A549 (cell line): ENCODE results near the gene POLR2L. TPM values are rescaled to one million over a fixed set of nuclear protein-coding genes. Genes with fewer than 3 reads are reported as not detected.

Experiments used
- ATAC-seq, 2 experiments: fragments of 200-7000 bp in 1 of 2; fragments of >200 bp in 1 of 2; cut with Nextera tagmentation in 1 of 2; cut with Tn5 transposase in 1 of 2; 3 replicates each; pipeline versions ENCODE4 v1.8.0 to v1.9.1; 2018 to 2020; ENCODE audit warnings: mild to moderate bottlenecking in 1 of 2, moderate library complexity in 1 of 2
- CTCF ChIA-PET: fragments of 300-600 bp; sonication (Branson Sonifier 250); formaldehyde crosslinking; extraction: SDS; loops from one replicate; lab custom pipeline; 2021; ENCODE audit warnings: antibody characterized with exemption, inconsistent platforms; lab: Yijun Ruan, JAX
- POLR2A ChIA-PET: fragments of 350-600 bp; formaldehyde crosslinking; extraction: SDS; loops from one replicate; lab custom pipeline; 2021; ENCODE audit warnings: antibody characterized with exemption, inconsistent platforms; lab: Yijun Ruan, JAX
- DNase-seq, 2 experiments: peaks; one replicate each; pipeline versions ENCODE4 v3.0.0 to v3.0.0-alpha.2; 2011 to 2016; ENCODE audit warnings: low read depth in 1 of 2, low spot score in 1 of 2
- FAIRE-seq: peaks from 2 replicates; lab custom pipeline; 2011; peaks lifted over from hg19 to GRCh38; lab: Jason Lieb, UNC
- H3K27ac ChIP-seq, 2 experiments: fragments of >200 bp; sonication (Bioruptor Twin); formaldehyde crosslinking; 3 replicates each; pipeline ENCODE4 v1.5.1; 2016 to 2017
- H3K4me1 ChIP-seq: fragments of >200 bp; sonication (Bioruptor Twin); formaldehyde crosslinking; 3 replicates; pipeline ENCODE4 v1.6.1; 2016
- H3K4me2 ChIP-seq: fragments of >200 bp; sonication (Bioruptor Twin); formaldehyde crosslinking; 3 replicates; pipeline ENCODE4 v1.6.1; 2016
- H3K4me3 ChIP-seq: fragments of >200 bp; sonication (Bioruptor Twin); formaldehyde crosslinking; 3 replicates; pipeline ENCODE4 v1.5.1; 2016
- H3K9me3 ChIP-seq: fragments of >200 bp; sonication (Bioruptor Twin); formaldehyde crosslinking; 3 replicates; pipeline ENCODE4 v1.6.1; 2016
- ATOH8 ChIP-seq: fragments of 250-450 bp; sonication (Bioruptor Pico); IDR thresholded peaks from 2 replicates; pipeline ENCODE4 v1.5.0; 2020; ENCODE audit warnings: low read depth, mild to moderate bottlenecking, moderate library complexity
- BCL3 ChIP-seq: fragments of >200 bp; sonication (Bioruptor Twin); formaldehyde crosslinking; IDR thresholded peaks from 3 replicates; pipeline ENCODE4 v1.6.1; 2016
- BHLHE40 ChIP-seq: IDR thresholded peaks from 2 replicates; pipeline ENCODE4 v1.6.1; 2012; ENCODE audit warnings: low read depth, low read length, inconsistent platforms
- CBX2 ChIP-seq: fragments of 200-600 bp; sonication (generic); IDR thresholded peaks from 2 replicates; pipeline ENCODE4 v1.6.1; 2016; ENCODE audit warnings: low read depth, mild to moderate bottlenecking, borderline replicate concordance
- CHD2 ChIP-seq: fragments of 150-350 bp; IDR thresholded peaks from 2 replicates; pipeline ENCODE4 v1.6.1; 2014; ENCODE audit warnings: low read length; ENCODE audit not compliant: partially characterized antibody
- E2F6 ChIP-seq: IDR thresholded peaks from 2 replicates; pipeline ENCODE4 v1.6.1; 2012; ENCODE audit warnings: low read depth, borderline replicate concordance
- ELK1 ChIP-seq: fragments of 150-350 bp; IDR thresholded peaks from 2 replicates; pipeline ENCODE4 v1.6.1; 2014; ENCODE audit warnings: low read depth, mild to moderate bottlenecking, low read length
- GATA3 ChIP-seq: IDR thresholded peaks from 2 replicates; pipeline ENCODE4 v1.6.1; 2012; ENCODE audit warnings: borderline replicate concordance
- HDAC2 ChIP-seq: fragments of 200-600 bp; sonication (generic); IDR thresholded peaks from 2 replicates; pipeline ENCODE4 v1.6.1; 2016
- HES2 ChIP-seq: fragments of >200 bp; sonication (Bioruptor Twin); formaldehyde crosslinking; IDR thresholded peaks from 2 replicates; pipeline ENCODE4 v1.6.1; 2016
- HMGXB4 ChIP-seq: fragments of 250-450 bp; sonication (Bioruptor Pico); IDR thresholded peaks from 2 replicates; pipeline ENCODE4 v1.5.0; 2021; ENCODE audit warnings: mild to moderate bottlenecking, moderate library complexity, borderline replicate concordance
- JUN ChIP-seq, 2 experiments: fragments of >200 bp; sonication (Bioruptor Twin); formaldehyde crosslinking; IDR thresholded peaks; 2 replicates in 1 of 2; 3 replicates in 1 of 2; pipeline ENCODE4 v1.6.1; 2016 to 2017
- KDM1A ChIP-seq: fragments of 200-600 bp; sonication (generic); IDR thresholded peaks from 2 replicates; pipeline ENCODE4 v1.6.1; 2016; ENCODE audit warnings: low read depth, mild to moderate bottlenecking
- MAX ChIP-seq: IDR thresholded peaks from 2 replicates; pipeline ENCODE4 v1.6.1; 2012
- MAZ ChIP-seq: fragments of 150-350 bp; IDR thresholded peaks from 2 replicates; pipeline ENCODE4 v1.6.1; 2014; ENCODE audit warnings: antibody characterized with exemption, low read depth, low read length, borderline replicate concordance
- MYC ChIP-seq: IDR thresholded peaks from 2 replicates; pipeline ENCODE4 v1.6.1; 2012; ENCODE audit warnings: mild to moderate bottlenecking, inconsistent platforms, low read length, improper control_type of control experiment, borderline replicate concordance
- NFE2L2 ChIP-seq: fragments of 150-350 bp; conservative IDR thresholded peaks from 2 replicates; pipeline ENCODE4 v1.6.1; 2014; ENCODE audit warnings: low read length
- NPAS2 ChIP-seq: fragments of 250-450 bp; sonication (Bioruptor Pico); IDR thresholded peaks from 2 replicates; pipeline ENCODE4 v1.8.0; 2022; ENCODE audit warnings: mild to moderate bottlenecking, moderate library complexity, borderline replicate concordance
- PBX3 ChIP-seq: IDR thresholded peaks from 2 replicates; pipeline ENCODE4 v1.6.1; 2012
- PHF8 ChIP-seq: fragments of 200-600 bp; sonication (generic); IDR thresholded peaks from 2 replicates; pipeline ENCODE4 v1.6.1; 2016; ENCODE audit warnings: low read depth, mild to moderate bottlenecking, antibody characterized with exemption, moderate library complexity, borderline replicate concordance
- POLR2A ChIP-seq: IDR thresholded peaks from 2 replicates; pipeline ENCODE4 v1.6.1; 2012; ENCODE audit warnings: mild to moderate bottlenecking, low read length
- POLR2AphosphoS2 ChIP-seq: conservative IDR thresholded peaks from 2 replicates; pipeline ENCODE4 v1.6.1; 2012; ENCODE audit warnings: low read length, improper control_type of control experiment, inconsistent platforms
- RAD21 ChIP-seq, 2 experiments: fragments of >200 bp in 1 of 2; sonication (Bioruptor Twin) in 1 of 2; formaldehyde crosslinking in 1 of 2; IDR thresholded peaks in 1 of 2; conservative IDR thresholded peaks in 1 of 2; 2 replicates in 1 of 2; 3 replicates in 1 of 2; pipeline ENCODE4 v1.6.1; 2012 to 2018; ENCODE audit warnings: inconsistent platforms in 1 of 2
- RARB ChIP-seq: fragments of 250-450 bp; sonication (Bioruptor Pico); IDR thresholded peaks from 2 replicates; pipeline ENCODE4 v1.8.0; 2021; ENCODE audit warnings: mild to moderate bottlenecking, moderate library complexity
- RCOR1 ChIP-seq: fragments of 150-350 bp; IDR thresholded peaks from 2 replicates; pipeline ENCODE4 v1.6.1; 2014; ENCODE audit warnings: antibody characterized with exemption, low read length, low read depth
- RFX5 ChIP-seq: fragments of 450-650 bp; IDR thresholded peaks from 2 replicates; pipeline ENCODE4 v1.7.1; 2014; ENCODE audit warnings: antibody characterized with exemption, mild to moderate bottlenecking, moderate library complexity
- RNF2 ChIP-seq: fragments of 200-600 bp; sonication (generic); IDR thresholded peaks from 2 replicates; pipeline ENCODE4 v1.6.1; 2016; ENCODE audit warnings: low read depth, mild to moderate bottlenecking, antibody characterized with exemption, moderate library complexity, borderline replicate concordance
- SMC3 ChIP-seq: fragments of >200 bp; sonication (Bioruptor Twin); formaldehyde crosslinking; IDR thresholded peaks from 3 replicates; pipeline ENCODE4 v1.6.1; 2018; ENCODE audit warnings: inconsistent platforms
- TP53 ChIP-seq: fragments of 250-450 bp; sonication (Bioruptor Pico); IDR thresholded peaks from 2 replicates; pipeline ENCODE4 v1.5.0; 2021; ENCODE audit warnings: mild to moderate bottlenecking, moderate library complexity
- ZC3H11A ChIP-seq: fragments of 450-650 bp; IDR thresholded peaks from 2 replicates; pipeline ENCODE4 v1.6.1; 2014; ENCODE audit warnings: antibody characterized with exemption, mild to moderate bottlenecking
- ZFP36 ChIP-seq: fragments of 450-650 bp; IDR thresholded peaks from 2 replicates; pipeline ENCODE4 v1.6.1; 2014; ENCODE audit warnings: borderline replicate concordance; ENCODE audit not compliant: partially characterized antibody
- ZSCAN20 ChIP-seq: fragments of 250-450 bp; sonication (Bioruptor Pico); IDR thresholded peaks from 2 replicates; pipeline ENCODE4 v1.8.0; 2022; ENCODE audit warnings: mild to moderate bottlenecking, moderate library complexity
- WGBS: methylation state at CpG from one replicate; pipeline ENCODE4 v1.1.6; 2017; ENCODE audit errors: missing lambda C conversion rate; 5-methylcytosine and 5-hydroxymethylcytosine counted together
- polyA plus RNA-seq, 4 experiments: library from polyadenylated mRNA; depleted of rRNA in 3 of 4; stranded (reverse); fragments of >200 nt; fragmentation: RNase III in 1 of 4; extraction: RNeasy Plus Mini Kit Qiagen cat#74134 plus additional on column Dnase treatment in 1 of 4; gene quantifications; 2 replicates in 3 of 4; 3 replicates in 1 of 4; pipeline ENCODE4 v1.2.3, GENCODE V29; 2011 to 2017

The POLR2L gene
- polyA plus RNA-seq, 2 of the 4 experiments (the other 2 are of a cell fraction): 140 to 773 TPM

- H3K4me2 ChIP-seq: peak within 1 kb of the TSS; percentile 87
- ChIA-PET CTCF (interaction anchor here (0.9 to 2.0 kb wide), 2 partner anchors 10 to 62 kb away, joined by 3 to 10 read pairs; no protein-coding TSS in a partner anchor), POLR2A (interaction anchor here (1.0 to 2.0 kb wide), 8 partner anchors 10 to 234 kb away, joined by 3 to 35 read pairs (median 6); partner anchors contain the start of genes CD151, CEND1, CHID1 and PHRF1)
- H3K4me3 ChIP-seq: peak within 1 kb of the TSS; percentile 94
- H3K4me1 ChIP-seq: peaks cover 40% of the 10 kb centered on the region
- H3K27ac ChIP-seq: peak within 1 kb of the TSS; percentile 95 to 97
- no peaks in the 10 kb centered on the region for H3K9me3 ChIP-seq
- DNase-seq: peak; percentile 93 to 99
- peak; percentile 83 to 88 for ATAC-seq
- WGBS: 2% methylated on average over 29 of the region's 81 CpGs
- peak; percentile 18 for FAIRE-seq
- TF ChIP-seq E2F6 (no peak), NPAS2 (CRISPR knock-in tag) (no peak), ATOH8 (CRISPR knock-in tag) (0 out of 2 replicates have a peak, but pooled peaks have one; percentile 59), PBX3 (0 out of 2 replicates have a peak, but pooled peaks have one; percentile 24), KDM1A (no peak), MAZ (peak; percentile 73; the same call in 1 of the 2 replicates), CBX2 (no peak), POLR2AphosphoS2 (no peak), RNF2 (no peak), HES2 (no peak), RCOR1 (no peak), BCL3 (no peak; the same call in 2 of the 3 replicates), CHD2 (peak; percentile 73), POLR2A (peak; percentile 89), ELK1 (no peak; the same call in 1 of the 2 replicates), PHF8 (peak; percentile 92), GATA3 (peak; percentile 31; the same call in 1 of the 2 replicates), BHLHE40 (no peak), TP53 (no peak), RAD21 (conservative IDR thresholded peaks at IDR 0.05 in 1 of 2, IDR thresholded peaks at IDR 0.05 in 1 of 2) (no peak), RFX5 (peak; percentile 73), HDAC2 (no peak), ZC3H11A (no peak), RARB (CRISPR knock-in tag) (no peak), MYC (peak; percentile 99), MAX (peak; percentile 95), NFE2L2 (no peak), HMGXB4 (CRISPR knock-in tag) (no peak), ZSCAN20 (CRISPR knock-in tag) (no peak), JUN (IDR thresholded peaks at IDR 0.05) (peak; percentile 58 to 96; a peak in 3 of 5 replicates), SMC3 (no peak), ZFP36 (no peak)
These were observed 32.9 kb downstream of the POLR2L start, which contains the start of gene RPLP2 for GRCh38 chr11:809287-810039. Gene RPLP2, plus strand, starts transcription at chr11:809967. Its CDS starts 268 bp downstream, at chr11:810235.
